ENCODE measurements around the gene SLC23A1.
"Not testable (repeated sequence)": the region's sequence is repeated elsewhere in the genome, so short reads cannot be mapped to it uniquely, and the experiment has no call there.

The SLC23A1 gene

DNA sequence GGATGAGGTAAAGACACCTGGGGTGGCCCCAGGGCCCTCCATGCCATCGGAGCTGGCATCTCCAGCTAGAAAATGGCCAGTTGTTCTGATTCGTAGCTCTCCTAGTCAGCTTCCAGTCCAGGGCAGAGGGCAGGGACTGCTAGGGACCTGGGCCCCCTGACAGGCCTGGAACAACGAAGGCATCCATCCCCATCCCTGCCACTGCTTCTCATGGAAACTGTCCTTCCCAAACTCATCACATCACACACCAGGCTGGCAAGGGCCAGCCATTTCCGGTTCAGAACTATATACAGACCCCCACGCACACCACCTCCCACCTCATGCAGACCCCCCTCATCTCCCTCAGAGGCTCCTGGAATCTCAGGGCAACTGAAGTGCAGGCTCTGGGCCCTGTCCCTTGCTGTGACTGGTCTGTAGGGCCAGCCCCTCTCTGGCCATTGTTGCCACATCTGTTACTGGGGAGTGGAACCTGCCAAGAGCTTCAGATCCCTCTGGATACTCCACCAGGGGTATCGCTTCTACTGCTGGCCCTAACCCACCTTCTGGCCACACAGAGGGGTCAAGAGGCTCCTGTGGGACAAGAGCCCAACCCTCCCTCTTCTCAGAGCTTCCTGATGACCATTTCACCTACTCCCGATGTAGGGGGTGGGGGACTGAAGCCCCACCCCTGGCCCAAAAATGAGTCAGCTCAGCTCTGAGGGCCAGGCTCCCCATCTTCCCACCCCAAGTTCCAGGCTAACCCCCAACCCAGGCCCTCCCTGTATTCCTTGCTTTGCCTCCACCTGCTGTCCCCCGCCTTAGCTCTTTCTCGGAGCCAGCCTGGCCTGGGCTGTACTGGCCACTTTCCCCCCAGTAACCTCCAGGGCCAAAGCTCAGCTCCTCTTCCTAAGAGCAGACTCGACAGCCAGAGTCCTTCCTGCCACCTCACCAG lies 7.8 kb upstream of the SLC23A1 start:
- no peak overlapping the region for H3K4me3 ChIP-seq (ENCODE audit: insufficient read depth, low read depth, low read length, poor library complexity, severe bottlenecking)
- H3K27me3 ChIP-seq (replicated peaks; ENCODE audit: control insufficient read depth, insufficient read depth, low read length, poor library complexity, severe bottlenecking) = no peaks in the 10 kb centered on the region
- H3K9me3 ChIP-seq (ENCODE audit: control insufficient read depth, low read length) = no peaks in the 10 kb centered on the region
- peaks cover 44% of the 10 kb centered on the region for H3K4me1 ChIP-seq (ENCODE audit: control insufficient read depth, insufficient read depth, low read length, poor library complexity, severe bottlenecking)
- no peak for DNase-seq
- no peak overlapping the region for H3K27ac ChIP-seq (ENCODE audit: insufficient read depth, low read length, poor library complexity, severe bottlenecking)
- H3K36me3 ChIP-seq (ENCODE audit: control insufficient read depth, insufficient read depth, low read length) = no peaks in the 10 kb centered on the region

DNA sequence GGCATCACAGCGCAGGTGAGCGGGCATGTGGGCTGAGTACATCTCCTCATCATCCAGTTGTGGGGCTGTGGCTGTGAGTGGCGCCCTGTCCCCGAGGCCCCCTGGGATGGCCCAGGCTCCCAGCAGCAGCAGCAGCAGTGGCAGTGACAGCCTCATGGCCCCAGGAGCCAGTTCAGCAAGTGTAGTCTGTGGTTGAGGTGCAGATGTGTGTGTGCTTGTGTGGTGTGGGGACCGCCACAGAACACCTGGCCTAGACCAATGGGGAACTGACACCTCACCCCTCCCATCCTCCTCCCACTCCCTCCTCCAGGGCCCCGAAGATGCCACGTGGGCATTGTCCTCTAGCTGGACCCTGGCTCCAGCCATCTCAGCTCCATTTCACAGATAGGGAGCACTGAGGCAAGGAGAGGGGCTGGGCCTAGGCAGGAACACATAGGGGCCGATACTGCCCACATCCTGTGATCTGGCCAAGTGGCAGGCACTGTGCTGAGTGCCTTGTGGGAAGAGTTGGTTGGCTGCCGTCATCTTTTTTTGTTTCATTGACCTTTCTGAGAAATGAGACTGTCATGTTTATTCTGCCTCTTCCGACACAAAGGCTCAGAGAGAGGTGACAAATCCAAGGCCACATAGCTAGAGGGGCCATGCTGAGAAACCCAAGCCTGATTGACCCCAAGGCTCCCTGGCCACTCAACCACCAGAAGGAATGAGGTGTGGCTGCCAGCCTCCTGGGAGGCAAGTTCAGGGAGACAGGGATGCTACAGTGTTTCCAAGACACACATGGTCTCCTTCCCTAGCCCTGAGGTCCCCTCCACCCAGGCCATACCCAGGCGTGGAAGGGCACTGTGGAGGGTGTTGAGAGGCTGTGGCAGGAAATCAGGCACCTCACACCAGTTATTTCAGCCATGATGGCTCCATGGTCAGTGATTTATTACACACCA lies 6.9 kb upstream of the SLC23A1 start, which contains the start of gene MZB1:
Gene MZB1, minus strand, starts transcription at position 213 of the 938 bp plus-strand sequence. Its CDS starts 57 bp downstream, at position 156.
- DNase-seq = peak; percentile 44 to 49 (median 48)
- H3K4me1 ChIP-seq (ENCODE audit: control insufficient read depth, insufficient read depth, low read length, poor library complexity, severe bottlenecking) = peaks cover 44% of the 10 kb centered on the region
- no peak within 1 kb of the TSS for H3K4me3 ChIP-seq (ENCODE audit: insufficient read depth, low read depth, low read length, poor library complexity, severe bottlenecking)
- H3K27ac ChIP-seq (ENCODE audit: insufficient read depth, low read length, poor library complexity, severe bottlenecking) = no peak within 1 kb of the TSS
- H3K36me3 ChIP-seq (ENCODE audit: control insufficient read depth, insufficient read depth, low read length) = no peaks in the 10 kb centered on the region
- H3K9me3 ChIP-seq (ENCODE audit: control insufficient read depth, low read length) = no peaks in the 10 kb centered on the region
- no peaks in the 10 kb centered on the region for H3K27me3 ChIP-seq (replicated peaks; ENCODE audit: control insufficient read depth, insufficient read depth, low read length, poor library complexity, severe bottlenecking)

DNA sequence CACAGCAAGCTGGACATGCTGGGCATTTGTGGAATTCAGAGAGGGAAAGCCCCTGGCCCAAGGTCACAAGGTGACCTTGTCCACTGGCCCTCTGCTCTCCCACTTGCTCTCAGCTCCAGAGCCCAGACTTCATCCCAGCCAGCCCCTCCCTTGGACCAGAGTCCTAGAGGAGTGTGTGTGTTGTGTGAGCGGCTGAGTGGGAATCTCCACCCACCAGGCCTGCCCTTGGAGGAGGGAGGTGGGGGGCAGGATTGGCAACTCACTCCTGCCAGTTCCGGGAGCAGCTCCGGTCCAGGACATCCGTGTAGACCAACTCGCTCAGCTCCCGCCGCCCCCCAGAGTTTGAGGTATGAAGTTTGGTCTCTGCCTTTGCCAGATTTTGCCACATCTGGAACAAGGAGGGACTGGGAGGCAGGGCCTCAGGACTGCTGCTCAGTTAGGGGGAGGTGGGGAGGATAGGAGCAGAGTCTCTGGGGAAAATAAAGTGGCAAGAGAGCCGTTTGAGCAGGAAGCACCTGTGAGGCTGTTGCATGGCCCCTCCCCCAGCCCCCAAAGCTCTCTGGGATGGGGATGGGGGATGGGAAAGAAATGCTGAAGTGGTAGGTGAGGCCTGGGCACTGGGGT lies 5.2 kb upstream of the SLC23A1 start:
- H3K36me3 ChIP-seq (ENCODE audit: control insufficient read depth, insufficient read depth, low read length) = no peaks in the 10 kb centered on the region
- H3K9me3 ChIP-seq (ENCODE audit: control insufficient read depth, low read length) = no peaks in the 10 kb centered on the region
- H3K4me1 ChIP-seq (ENCODE audit: control insufficient read depth, insufficient read depth, low read length, poor library complexity, severe bottlenecking) = peaks cover 38% of the 10 kb centered on the region
- DNase-seq = no peak
- no peak overlapping the region for H3K27ac ChIP-seq (ENCODE audit: insufficient read depth, low read length, poor library complexity, severe bottlenecking)
- H3K4me3 ChIP-seq (ENCODE audit: insufficient read depth, low read depth, low read length, poor library complexity, severe bottlenecking) = no peak overlapping the region
- no peaks in the 10 kb centered on the region for H3K27me3 ChIP-seq (replicated peaks; ENCODE audit: control insufficient read depth, insufficient read depth, low read length, poor library complexity, severe bottlenecking)

DNA sequence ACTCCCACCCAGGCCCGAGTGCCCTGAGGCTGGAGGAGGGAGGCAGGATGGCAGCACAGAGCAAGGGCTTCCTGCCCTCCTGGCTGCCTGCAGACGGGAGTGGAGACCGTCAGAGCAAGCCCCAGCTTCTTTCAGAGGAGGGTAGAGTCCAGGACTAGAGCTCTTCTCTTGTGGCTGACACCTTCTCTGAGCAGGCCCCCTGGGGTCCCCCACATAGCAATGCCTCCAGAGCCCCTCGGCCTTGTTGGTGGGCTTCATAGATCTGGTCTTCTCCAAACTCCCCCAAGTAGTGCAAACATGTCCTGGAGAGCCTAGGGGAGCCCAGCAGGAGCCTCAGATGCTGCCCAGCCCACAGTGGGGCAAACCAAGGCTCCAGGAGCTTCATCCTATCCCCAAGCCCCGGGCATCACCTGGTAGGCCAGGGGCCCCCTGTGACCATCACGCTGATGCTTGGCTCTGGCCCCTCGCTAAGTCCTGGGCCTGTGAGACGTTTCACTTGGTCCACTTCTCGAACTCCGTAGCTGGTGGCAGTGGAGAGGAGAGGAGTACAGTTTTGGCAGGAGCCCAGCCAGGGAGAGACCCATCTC lies 4.6 kb upstream of the SLC23A1 start:
- no peak overlapping the region for H3K27ac ChIP-seq (ENCODE audit: insufficient read depth, low read length, poor library complexity, severe bottlenecking)
- no peaks in the 10 kb centered on the region for H3K9me3 ChIP-seq (ENCODE audit: control insufficient read depth, low read length)
- H3K27me3 ChIP-seq (replicated peaks; ENCODE audit: control insufficient read depth, insufficient read depth, low read length, poor library complexity, severe bottlenecking) = no peaks in the 10 kb centered on the region
- H3K4me3 ChIP-seq (ENCODE audit: insufficient read depth, low read depth, low read length, poor library complexity, severe bottlenecking) = no peak overlapping the region
- H3K36me3 ChIP-seq (ENCODE audit: control insufficient read depth, insufficient read depth, low read length) = no peaks in the 10 kb centered on the region
- peaks cover 35% of the 10 kb centered on the region for H3K4me1 ChIP-seq (ENCODE audit: control insufficient read depth, insufficient read depth, low read length, poor library complexity, severe bottlenecking)
- DNase-seq = no peak

DNA sequence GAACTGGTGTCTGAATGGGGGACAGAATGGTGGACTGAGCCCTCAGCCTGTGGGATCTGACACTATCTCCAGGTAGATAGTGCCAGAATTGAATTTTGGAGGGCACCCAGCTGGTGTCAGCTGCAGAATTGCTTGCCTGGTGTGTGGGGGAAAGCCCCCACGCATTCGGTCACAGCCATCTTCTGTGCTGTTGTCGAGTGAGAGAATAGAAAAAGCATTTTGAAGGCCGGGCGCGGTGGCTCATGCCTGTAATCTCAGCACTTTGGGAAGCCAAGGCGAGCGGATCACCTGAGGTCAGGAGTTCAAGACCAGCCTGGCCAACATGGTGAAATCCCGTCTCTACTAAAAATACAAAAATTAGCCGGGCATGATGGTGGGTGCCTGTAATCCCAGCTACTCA lies 3.9 kb upstream of the SLC23A1 start:
- not testable (repeated sequence) for H3K27ac ChIP-seq (ENCODE audit: insufficient read depth, low read length, poor library complexity, severe bottlenecking); H3K4me3 ChIP-seq (ENCODE audit: insufficient read depth, low read depth, low read length, poor library complexity, severe bottlenecking); H3K36me3 ChIP-seq (ENCODE audit: control insufficient read depth, insufficient read depth, low read length); DNase-seq; H3K9me3 ChIP-seq (ENCODE audit: control insufficient read depth, low read length); H3K27me3 ChIP-seq (replicated peaks; ENCODE audit: control insufficient read depth, insufficient read depth, low read length, poor library complexity, severe bottlenecking)
- H3K4me1 ChIP-seq (ENCODE audit: control insufficient read depth, insufficient read depth, low read length, poor library complexity, severe bottlenecking) = peaks cover 30% of the 10 kb centered on the region

DNA sequence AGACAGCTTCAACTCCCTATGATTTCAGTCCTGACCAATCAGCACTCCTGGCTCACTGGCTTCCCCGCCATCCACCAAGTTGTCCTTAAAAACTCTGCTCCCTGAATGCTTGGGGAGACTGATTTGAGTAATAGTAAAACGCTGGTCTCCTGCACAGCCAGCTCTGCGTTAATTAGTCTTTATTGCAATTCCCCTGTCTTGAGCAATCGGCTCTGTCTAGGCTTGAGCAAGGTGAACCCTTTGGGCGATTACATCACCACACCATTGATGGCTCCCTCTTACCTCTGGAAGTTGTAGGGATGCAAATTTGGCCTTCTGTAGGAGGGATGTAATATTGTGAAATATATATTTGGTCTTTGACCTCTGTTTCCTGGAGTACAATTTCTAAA lies 2.9 kb upstream of the SLC23A1 start:
- Histone ChIP-seq H3K4me1 (ENCODE audit: control insufficient read depth, insufficient read depth, low read length, poor library complexity, severe bottlenecking) (peaks cover 21% of the 10 kb centered on the region), H3K27ac (ENCODE audit: insufficient read depth, low read length, poor library complexity, severe bottlenecking) (no peak overlapping the region), H3K27me3 (replicated peaks; ENCODE audit: control insufficient read depth, insufficient read depth, low read length, poor library complexity, severe bottlenecking) (no peaks in the 10 kb centered on the region), H3K36me3 (ENCODE audit: control insufficient read depth, insufficient read depth, low read length) (no peaks in the 10 kb centered on the region), H3K4me3 (ENCODE audit: insufficient read depth, low read depth, low read length, poor library complexity, severe bottlenecking) (no peak overlapping the region), H3K9me3 (ENCODE audit: control insufficient read depth, low read length) (no peaks in the 10 kb centered on the region)
- no peak for DNase-seq

DNA sequence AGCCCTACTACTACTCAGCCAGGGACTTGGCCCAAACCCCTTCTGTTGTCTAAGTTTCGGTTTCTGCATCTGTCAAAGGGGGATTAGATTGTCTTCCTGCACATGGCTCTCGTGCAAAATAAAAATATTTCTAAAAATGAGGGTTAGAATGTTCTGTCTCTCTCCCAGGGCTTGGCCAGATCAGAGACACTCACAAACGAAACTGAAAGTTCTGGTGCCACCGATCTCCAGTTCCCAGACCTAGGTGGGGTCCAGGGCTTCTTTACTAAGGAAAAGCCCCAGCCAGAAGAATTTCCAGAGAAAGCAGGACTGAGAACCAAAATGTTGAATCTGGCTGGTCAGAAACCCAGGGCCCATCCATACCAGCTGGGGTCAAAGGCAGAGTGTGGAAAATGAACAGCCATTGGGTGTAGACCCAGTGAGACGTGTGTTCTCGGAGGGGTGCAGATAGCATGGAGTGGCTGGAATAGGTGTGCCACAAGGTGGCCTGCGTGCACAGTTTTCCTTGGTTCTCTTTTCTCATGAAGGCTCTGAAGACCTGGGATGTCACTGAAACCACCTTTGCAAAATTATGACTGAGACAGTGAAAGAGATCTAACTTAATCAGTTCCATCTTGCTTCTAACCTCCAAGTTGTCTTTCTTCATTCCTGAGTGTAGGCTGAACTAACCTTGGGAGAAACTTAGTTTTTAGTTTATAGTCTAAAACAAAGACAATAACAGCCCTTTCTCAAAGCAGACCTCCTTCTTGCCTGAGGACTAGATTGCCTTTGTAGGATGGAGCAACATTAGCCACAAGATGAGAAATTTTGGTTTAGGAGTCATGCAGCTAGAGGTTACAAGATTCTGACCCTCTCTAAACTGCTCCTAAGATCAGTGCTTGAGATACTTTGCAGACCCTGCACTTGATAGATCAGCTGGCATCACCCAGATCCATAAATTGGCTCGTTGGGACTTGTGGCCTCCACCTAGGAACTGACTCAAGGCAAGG lies 2.3 kb upstream of the SLC23A1 start:
- Histone ChIP-seq H3K9me3 (ENCODE audit: control insufficient read depth, low read length) (no peaks in the 10 kb centered on the region), H3K4me1 (ENCODE audit: control insufficient read depth, insufficient read depth, low read length, poor library complexity, severe bottlenecking) (peaks cover 14% of the 10 kb centered on the region), H3K27me3 (replicated peaks; ENCODE audit: control insufficient read depth, insufficient read depth, low read length, poor library complexity, severe bottlenecking) (no peaks in the 10 kb centered on the region), H3K36me3 (ENCODE audit: control insufficient read depth, insufficient read depth, low read length) (no peaks in the 10 kb centered on the region), H3K4me3 (ENCODE audit: insufficient read depth, low read depth, low read length, poor library complexity, severe bottlenecking) (peak overlapping the region; percentile 63), H3K27ac (ENCODE audit: insufficient read depth, low read length, poor library complexity, severe bottlenecking) (peak overlapping the region; percentile 65)
- no peak for DNase-seq

DNA sequence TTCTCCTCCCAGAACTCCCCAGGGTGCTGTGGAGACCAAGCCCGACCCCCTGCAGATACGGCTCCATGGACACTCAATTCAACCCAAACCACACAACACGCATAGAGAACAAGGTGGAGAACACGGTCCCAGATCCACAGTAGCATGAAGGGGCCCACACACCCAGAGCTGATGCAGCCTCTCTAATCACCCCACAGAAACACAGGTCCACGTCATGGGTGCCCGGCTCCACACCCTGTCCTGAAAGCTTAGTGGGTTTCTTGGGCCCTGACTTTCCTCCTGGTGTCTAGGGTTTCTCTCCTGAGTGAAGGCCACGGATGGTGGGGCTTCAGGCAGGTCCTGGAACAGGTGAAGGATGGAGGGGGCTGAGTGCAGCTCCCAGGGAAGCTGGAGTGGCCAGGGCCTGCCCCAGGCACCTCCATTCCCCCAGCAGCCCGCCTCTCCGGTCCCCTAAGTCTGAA lies 1.5 kb upstream of the SLC23A1 start:
- peaks cover 7% of the 10 kb centered on the region for H3K4me1 ChIP-seq (ENCODE audit: control insufficient read depth, insufficient read depth, low read length, poor library complexity, severe bottlenecking)
- peak overlapping the region; percentile 63 for H3K4me3 ChIP-seq (ENCODE audit: insufficient read depth, low read depth, low read length, poor library complexity, severe bottlenecking)
- H3K9me3 ChIP-seq (ENCODE audit: control insufficient read depth, low read length) = no peaks in the 10 kb centered on the region
- no peaks in the 10 kb centered on the region for H3K27me3 ChIP-seq (replicated peaks; ENCODE audit: control insufficient read depth, insufficient read depth, low read length, poor library complexity, severe bottlenecking)
- no peaks in the 10 kb centered on the region for H3K36me3 ChIP-seq (ENCODE audit: control insufficient read depth, insufficient read depth, low read length)
- peak overlapping the region; percentile 65 for H3K27ac ChIP-seq (ENCODE audit: insufficient read depth, low read length, poor library complexity, severe bottlenecking)
- no peak for DNase-seq
